PC-3 (cell line): ENCODE results near the gene KNCN.

ENCODE experiments used
- CTCF ChIP-seq: fragments of 300-600 bp; sonication (generic); conservative IDR thresholded peaks from 2 replicates; pipeline ENCODE4 v1.5.1; 2017; ENCODE audit warnings: antibody characterized with exemption, low read depth, mild to moderate bottlenecking, low read length
- EZH2 ChIP-seq: fragments of 300-600 bp; sonication (generic); IDR thresholded peaks from one replicate; pipeline ENCODE4 v1.6.1; 2017; ENCODE audit warnings: antibody characterized with exemption, mild to moderate bottlenecking, low read length; ENCODE audit not compliant: unreplicated experiment

GRCh38 chr1:46510341-46510997 is 41.0 kb downstream of the KNCN start:
- TF ChIP-seq CTCF = no peak
- no peak for TF ChIP-seq EZH2
